Gastrocnemius medialis (tissue), 4 donors: ENCODE measurements around the gene GALNT10.

ENCODE experiments used
- POLR2A ChIP-seq, 2 donors: fragments of 450-650 bp; IDR thresholded peaks; one replicate each; pipeline ENCODE4 v1.6.1; 2017; ENCODE audit warnings: antibody characterized with exemption in 2 of 2, mild to moderate bottlenecking in 2 of 2, moderate library complexity in 2 of 2
- TF ChIP-seq, protein P1 (sequence below), 5 experiments: fragments of 450-650 bp in 3 of 5; fragments of 200-600 bp in 2 of 5; sonication (generic) in 2 of 5; IDR thresholded peaks in 4 of 5; conservative IDR thresholded peaks in 1 of 5; 1 replicate in 4 of 5; 2 replicates in 1 of 5; pipeline ENCODE4 v1.5.1; 2016 to 2019; ENCODE audit warnings: antibody characterized with exemption in 5 of 5, mild to moderate bottlenecking in 3 of 5, moderate library complexity in 3 of 5

DNA sequence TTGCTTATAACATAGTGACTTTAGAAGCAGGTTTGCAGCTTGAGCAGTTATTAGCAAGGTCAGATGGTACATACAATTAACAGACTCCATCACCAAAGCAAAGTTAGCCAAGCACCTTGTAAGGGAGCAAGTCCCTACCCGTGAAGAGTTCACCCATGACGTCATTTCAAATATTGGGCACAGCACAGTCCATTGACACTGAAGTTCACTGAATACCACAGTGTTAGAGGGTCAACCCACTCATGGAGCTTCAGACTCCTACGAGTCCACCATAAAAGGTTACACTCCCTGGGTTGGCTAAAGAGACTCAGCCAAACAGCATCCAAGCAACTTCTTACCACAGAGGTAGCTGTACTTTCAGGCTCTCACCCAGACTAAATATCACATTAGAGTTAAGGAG, 77.5 kb downstream of the GALNT10 start:
- TF ChIP-seq, protein P1, sequence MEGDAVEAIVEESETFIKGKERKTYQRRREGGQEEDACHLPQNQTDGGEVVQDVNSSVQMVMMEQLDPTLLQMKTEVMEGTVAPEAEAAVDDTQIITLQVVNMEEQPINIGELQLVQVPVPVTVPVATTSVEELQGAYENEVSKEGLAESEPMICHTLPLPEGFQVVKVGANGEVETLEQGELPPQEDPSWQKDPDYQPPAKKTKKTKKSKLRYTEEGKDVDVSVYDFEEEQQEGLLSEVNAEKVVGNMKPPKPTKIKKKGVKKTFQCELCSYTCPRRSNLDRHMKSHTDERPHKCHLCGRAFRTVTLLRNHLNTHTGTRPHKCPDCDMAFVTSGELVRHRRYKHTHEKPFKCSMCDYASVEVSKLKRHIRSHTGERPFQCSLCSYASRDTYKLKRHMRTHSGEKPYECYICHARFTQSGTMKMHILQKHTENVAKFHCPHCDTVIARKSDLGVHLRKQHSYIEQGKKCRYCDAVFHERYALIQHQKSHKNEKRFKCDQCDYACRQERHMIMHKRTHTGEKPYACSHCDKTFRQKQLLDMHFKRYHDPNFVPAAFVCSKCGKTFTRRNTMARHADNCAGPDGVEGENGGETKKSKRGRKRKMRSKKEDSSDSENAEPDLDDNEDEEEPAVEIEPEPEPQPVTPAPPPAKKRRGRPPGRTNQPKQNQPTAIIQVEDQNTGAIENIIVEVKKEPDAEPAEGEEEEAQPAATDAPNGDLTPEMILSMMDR (IDR thresholded peaks at IDR 0.05 in 4 of 5, conservative IDR thresholded peaks at IDR 0.05 in 1 of 5) = no peak
- no peak for TF ChIP-seq POLR2A (IDR thresholded peaks at IDR 0.05)
